ENCODE results near the gene C3orf18.

The C3orf18 gene

GRCh38 chr3:50567386-50568167, at the start of gene C3orf18:
C3orf18 (minus strand) TSS chr3:50567747; CDS start chr3:50565699, 2,048 bp downstream.
- DNase-seq (ENCODE audit: low spot score): peak; percentile 98

- peak; percentile 97 for DNase-seq (ENCODE audit: low spot score)
These were observed 49.2 kb upstream of the C3orf18 start for GRCh38 chr3:50616770-50617095.

- DNase-seq (ENCODE audit: low spot score): peak; percentile 90
These were observed 48.6 kb upstream of the C3orf18 start for GRCh38 chr3:50616003-50616769.

GRCh38 chr3:50615190-50615589, 47.6 kb upstream of the C3orf18 start:
- DNase-seq (ENCODE audit: low spot score): no peak

GRCh38 chr3:50612970-50613846, 45.7 kb upstream of the C3orf18 start:
- DNase-seq (ENCODE audit: low spot score): no peak

GRCh38 chr3:50612234-50612882, 44.8 kb upstream of the C3orf18 start:
- DNase-seq (ENCODE audit: low spot score): no peak

- DNase-seq (ENCODE audit: low spot score): peak; percentile 93
These were observed 44.1 kb upstream of the C3orf18 start, which contains the start of gene CISH for GRCh38 chr3:50611464-50612233. CISH (minus strand) TSS chr3:50611774; CDS start chr3:50611650, 124 bp downstream.

- DNase-seq (ENCODE audit: low spot score): no peak
These were observed 43.5 kb upstream of the C3orf18 start for GRCh38 chr3:50610992-50611463.

- DNase-seq (ENCODE audit: low spot score): no peak
These were observed 42.8 kb upstream of the C3orf18 start for GRCh38 chr3:50610181-50610971.

GRCh38 chr3:50609763-50610085, 42.2 kb upstream of the C3orf18 start:
- DNase-seq (ENCODE audit: low spot score): no peak

- DNase-seq (ENCODE audit: low spot score): no peak
These were observed 41.7 kb upstream of the C3orf18 start for GRCh38 chr3:50609071-50609762.

- DNase-seq (ENCODE audit: low spot score): no peak
These were observed 40.7 kb upstream of the C3orf18 start for GRCh38 chr3:50608278-50608677.

GRCh38 chr3:50607271-50608091, 39.9 kb upstream of the C3orf18 start:
- DNase-seq (ENCODE audit: low spot score): no peak

GRCh38 chr3:50606596-50606995, 39.0 kb upstream of the C3orf18 start:
- DNase-seq (ENCODE audit: low spot score): no peak

- DNase-seq (ENCODE audit: low spot score): no peak
These were observed 38.4 kb upstream of the C3orf18 start for GRCh38 chr3:50605901-50606326.

- no peak for DNase-seq (ENCODE audit: low spot score)
These were observed 37.4 kb upstream of the C3orf18 start for GRCh38 chr3:50604628-50605588.

GRCh38 chr3:50604110-50604621, 36.6 kb upstream of the C3orf18 start:
- DNase-seq (ENCODE audit: low spot score): no peak

All from AG08395 (cell line).